Myocyte (in vitro differentiated cells): ENCODE results near the gene GIPC1. TPM values are rescaled to one million over a fixed set of nuclear protein-coding genes. Genes with fewer than 3 reads are reported as not detected.
A peak's percentile ranks its signal among the peaks of the same experiment; 100 is the strongest.
"Not testable (repeated sequence)": the region's sequence is repeated elsewhere in the genome, so short reads cannot be mapped to it uniquely, and the experiment has no call there.

ENCODE experiments used
- DNase-seq: peaks from one replicate; pipeline ENCODE4 v3.0.0-alpha.2; 2012; ENCODE audit warnings: low read depth
- total RNA-seq: library from RNA; depleted of rRNA; stranded (reverse); fragments of >200 nt; gene quantifications from 2 replicates; pipeline ENCODE4 v1.2.3, GENCODE V29; 2014

The GIPC1 gene
- total RNA-seq, 1 donor from 2014 or later = 141 TPM

- DNase-seq = no peak
Observed at GRCh38 chr19:14519245-14519859, 23.4 kb upstream of the GIPC1 start.

- peak; percentile 82 for DNase-seq
Observed at GRCh38 chr19:14517840-14518505, 22.0 kb upstream of the GIPC1 start, which contains the start of gene DNAJB1. Gene DNAJB1 (minus strand): TSS chr19:14518397. CDS start chr19:14518349, 48 bp downstream.

- no peak for DNase-seq
Observed at GRCh38 chr19:14517446-14517839, 21.5 kb upstream of the GIPC1 start.

GRCh38 chr19:14516746-14517438 lies 21.0 kb upstream of the GIPC1 start:
- no peak for DNase-seq

- no peak for DNase-seq
Observed at GRCh38 chr19:14516048-14516534, 20.2 kb upstream of the GIPC1 start.

- DNase-seq = no peak
Observed at GRCh38 chr19:14515501-14516047, 19.6 kb upstream of the GIPC1 start.

GRCh38 chr19:14514215-14514863 lies 18.4 kb upstream of the GIPC1 start:
- no peak for DNase-seq

GRCh38 chr19:14512406-14512961 lies 16.6 kb upstream of the GIPC1 start:
- DNase-seq = no peak

- no peak for DNase-seq
Observed at GRCh38 chr19:14511229-14511593, 15.3 kb upstream of the GIPC1 start.

- peak; percentile 52 for DNase-seq
Observed at GRCh38 chr19:14510311-14511228, 14.6 kb upstream of the GIPC1 start.

- no peak for DNase-seq
Observed at GRCh38 chr19:14507704-14508542, 12.0 kb upstream of the GIPC1 start.

GRCh38 chr19:14505488-14506239 lies 9.7 kb upstream of the GIPC1 start:
- DNase-seq = peak; percentile 57

- DNase-seq = not testable (repeated sequence)
Observed at GRCh38 chr19:14504575-14504974, 8.6 kb upstream of the GIPC1 start.

- DNase-seq = no peak
Observed at GRCh38 chr19:14503285-14503684, 7.4 kb upstream of the GIPC1 start.

GRCh38 chr19:14502334-14503092 lies 6.6 kb upstream of the GIPC1 start:
- DNase-seq = no peak

- no peak for DNase-seq
Observed at GRCh38 chr19:14497228-14497921, 1.4 kb upstream of the GIPC1 start.

GRCh38 chr19:14496834-14497227 lies 904 bp upstream of the GIPC1 start:
- DNase-seq = no peak
